HEK293 (cell line): Measurements from ENCODE around the gene CD99L2.

Source experiments
- CTCF ChIA-PET: fragments of 350-600 bp; formaldehyde crosslinking; extraction: SDS; loops from one replicate; lab custom pipeline; 2021; ENCODE audit warnings: antibody characterized with exemption; lab: Yijun Ruan, JAX
- POLR2A ChIA-PET: fragments of 300-600 bp; formaldehyde crosslinking; extraction: SDS; loops from one replicate; lab custom pipeline; 2020; ENCODE audit warnings: antibody characterized with exemption, inconsistent platforms; lab: Yijun Ruan, JAX
- H3K27ac ChIP-seq: fragments of 200-500 bp; sonication (Bioruptor generic); 2 replicates; pipeline ENCODE4 v1.5.1; 2014; ENCODE audit warnings: low read depth, low read length, control low read depth, inconsistent platforms; ENCODE audit errors: extremely low read depth
- H3K36me3 ChIP-seq, 2 experiments: fragments of 200-500 bp in 1 of 2; sonication (Bioruptor generic) in 1 of 2; 1 replicate in 1 of 2; 2 replicates in 1 of 2; pipeline ENCODE4 v1.5.1; 2014 to 2017; ENCODE audit warnings: inconsistent platforms in 2 of 2, low read length in 2 of 2; ENCODE audit not compliant: control insufficient read depth in 2 of 2, insufficient read depth in 1 of 2
- H3K4me1 ChIP-seq: fragments of 200-500 bp; sonication (Bioruptor generic); 2 replicates; pipeline ENCODE4 v1.5.1; 2014; ENCODE audit warnings: mild to moderate bottlenecking, low read length, inconsistent platforms; ENCODE audit not compliant: control insufficient read depth, insufficient read depth
- H3K4me3 ChIP-seq: 2 replicates; pipeline ENCODE4 v1.5.1; 2011; ENCODE audit warnings: low read depth, mild to moderate bottlenecking, control low read depth, low read length, moderate library complexity
- H3K9me3 ChIP-seq: fragments of 200-500 bp; sonication (Bioruptor generic); 2 replicates; pipeline ENCODE4 v1.5.1; 2014; ENCODE audit warnings: low read depth, low read length, inconsistent platforms; ENCODE audit not compliant: control insufficient read depth, insufficient read depth
- ELK4 ChIP-seq: IDR thresholded peaks from 2 replicates; pipeline ENCODE4 v1.6.1; 2011; ENCODE audit warnings: mild to moderate bottlenecking, low read depth, low read length, borderline replicate concordance
- HIC1 ChIP-seq: fragments of 450-650 bp; formaldehyde crosslinking; IDR thresholded peaks from 2 replicates; pipeline ENCODE4 v1.5.1; 2016; ENCODE audit warnings: missing biosample characterization, missing genetic modification characterization
- HOXC10 ChIP-seq: sonication (generic); formaldehyde crosslinking; IDR thresholded peaks from 2 replicates; pipeline ENCODE4 v1.8.1; 2023; ENCODE audit warnings: mild to moderate bottlenecking, missing genetic modification reagents
- OVOL3 ChIP-seq: fragments of 450-650 bp; formaldehyde crosslinking; IDR thresholded peaks from 2 replicates; pipeline ENCODE4 v1.5.1; 2016; ENCODE audit warnings: missing biosample characterization, missing genetic modification characterization
- SETDB1 ChIP-seq: IDR thresholded peaks from one replicate; pipeline ENCODE4 v1.6.1; 2017; ENCODE audit warnings: mild to moderate bottlenecking, low read length, moderate library complexity, mixed read lengths; ENCODE audit not compliant: insufficient read length
- ZBTB6 ChIP-seq: fragments of 450-650 bp; formaldehyde crosslinking; IDR thresholded peaks from 2 replicates; pipeline ENCODE4 v1.5.1; 2017; ENCODE audit warnings: missing biosample characterization, missing genetic modification characterization
- ZNF10 ChIP-seq: fragments of 450-650 bp; formaldehyde crosslinking; IDR thresholded peaks from 2 replicates; pipeline ENCODE4 v1.5.1; 2017; ENCODE audit warnings: missing biosample characterization, missing genetic modification characterization
- ZNF133 ChIP-seq: fragments of 450-650 bp; formaldehyde crosslinking; IDR thresholded peaks from 2 replicates; pipeline ENCODE4 v1.5.1; 2016; ENCODE audit warnings: missing biosample characterization, missing genetic modification characterization
- ZNF138 ChIP-seq: fragments of 450-650 bp; formaldehyde crosslinking; IDR thresholded peaks from 2 replicates; pipeline ENCODE4 v1.5.1; 2016; ENCODE audit warnings: missing biosample characterization, missing genetic modification characterization, borderline replicate concordance
- ZNF169 ChIP-seq: fragments of 450-650 bp; formaldehyde crosslinking; IDR thresholded peaks from 2 replicates; pipeline ENCODE4 v1.5.1; 2016; ENCODE audit warnings: missing biosample characterization, missing genetic modification characterization
- ZNF211 ChIP-seq: fragments of 450-650 bp; formaldehyde crosslinking; IDR thresholded peaks from 2 replicates; pipeline ENCODE4 v1.5.1; 2016; ENCODE audit warnings: low read depth, missing biosample characterization, missing genetic modification characterization
- ZNF223 ChIP-seq: fragments of 450-650 bp; formaldehyde crosslinking; IDR thresholded peaks from 2 replicates; pipeline ENCODE4 v1.5.1; 2016; ENCODE audit warnings: missing biosample characterization, missing genetic modification characterization
- ZNF560 ChIP-seq: fragments of 450-650 bp; formaldehyde crosslinking; IDR thresholded peaks from 2 replicates; pipeline ENCODE4 v1.5.1; 2017; ENCODE audit warnings: missing biosample characterization, missing genetic modification characterization, borderline replicate concordance
- ZNF610 ChIP-seq: fragments of 450-650 bp; formaldehyde crosslinking; IDR thresholded peaks from 2 replicates; pipeline ENCODE4 v1.5.1; 2016; ENCODE audit warnings: missing biosample characterization, missing genetic modification characterization, borderline replicate concordance
- ZNF654 ChIP-seq: fragments of 450-650 bp; formaldehyde crosslinking; IDR thresholded peaks from 2 replicates; pipeline ENCODE4 v1.5.1; 2016; ENCODE audit warnings: low read depth, missing biosample characterization, missing genetic modification characterization
- ZNF692 ChIP-seq: fragments of 450-650 bp; formaldehyde crosslinking; IDR thresholded peaks from 2 replicates; pipeline ENCODE4 v1.5.1; 2016; ENCODE audit warnings: missing biosample characterization, missing genetic modification characterization
- ZNF707 ChIP-seq: fragments of 450-650 bp; formaldehyde crosslinking; IDR thresholded peaks from 2 replicates; pipeline ENCODE4 v1.5.1; 2016; ENCODE audit warnings: missing biosample characterization, missing genetic modification characterization
- ZNF768 ChIP-seq: fragments of 450-650 bp; formaldehyde crosslinking; IDR thresholded peaks from 2 replicates; pipeline ENCODE4 v1.5.1; 2018; ENCODE audit warnings: missing biosample characterization, mild to moderate bottlenecking, missing genetic modification characterization
- TF ChIP-seq, protein P1 (sequence below): fragments of 450-650 bp; formaldehyde crosslinking; IDR thresholded peaks from 2 replicates; pipeline ENCODE4 v1.5.1; 2016; ENCODE audit warnings: missing biosample characterization, missing genetic modification characterization, low read depth

The CD99L2 gene

GRCh38 chrX:150848914-150849365, 49.5 kb downstream of the CD99L2 start:
- H3K27ac ChIP-seq, result no peak overlapping the region
- H3K4me1 ChIP-seq, result no peaks in the 10 kb centered on the region
- POLR2A ChIA-PET, result no interaction called here
- no peaks in the 10 kb centered on the region for H3K9me3 ChIP-seq
- CTCF ChIA-PET, result interaction anchor here (1.2 kb wide), 1 partner anchor 77 kb away, joined by 3 read pairs; no protein-coding TSS in a partner anchor
- no peaks in the 10 kb centered on the region for H3K36me3 ChIP-seq
- TF ChIP-seq ZNF169 (tag by site-specific recombination) (no peak), ZNF133 (tag by site-specific recombination) (no peak), SETDB1 (no peak), ZNF654 (tag by site-specific recombination) (no peak), ZNF768 (tag by site-specific recombination) (no peak), HOXC10 (no peak), HIC1 (no peak), OVOL3 (no peak), ZNF610 (tag by site-specific recombination) (no peak), ELK4 (no peak), ZNF560 (tag by site-specific recombination) (no peak), ZNF10 (tag by site-specific recombination) (no peak), ZNF138 (tag by site-specific recombination) (no peak), ZBTB6 (tag by site-specific recombination) (no peak), ZNF211 (no peak), ZNF223 (tag by site-specific recombination) (no peak), ZNF707 (tag by site-specific recombination) (no peak), ZNF692 (tag by site-specific recombination) (no peak)
- TF ChIP-seq, protein P1, sequence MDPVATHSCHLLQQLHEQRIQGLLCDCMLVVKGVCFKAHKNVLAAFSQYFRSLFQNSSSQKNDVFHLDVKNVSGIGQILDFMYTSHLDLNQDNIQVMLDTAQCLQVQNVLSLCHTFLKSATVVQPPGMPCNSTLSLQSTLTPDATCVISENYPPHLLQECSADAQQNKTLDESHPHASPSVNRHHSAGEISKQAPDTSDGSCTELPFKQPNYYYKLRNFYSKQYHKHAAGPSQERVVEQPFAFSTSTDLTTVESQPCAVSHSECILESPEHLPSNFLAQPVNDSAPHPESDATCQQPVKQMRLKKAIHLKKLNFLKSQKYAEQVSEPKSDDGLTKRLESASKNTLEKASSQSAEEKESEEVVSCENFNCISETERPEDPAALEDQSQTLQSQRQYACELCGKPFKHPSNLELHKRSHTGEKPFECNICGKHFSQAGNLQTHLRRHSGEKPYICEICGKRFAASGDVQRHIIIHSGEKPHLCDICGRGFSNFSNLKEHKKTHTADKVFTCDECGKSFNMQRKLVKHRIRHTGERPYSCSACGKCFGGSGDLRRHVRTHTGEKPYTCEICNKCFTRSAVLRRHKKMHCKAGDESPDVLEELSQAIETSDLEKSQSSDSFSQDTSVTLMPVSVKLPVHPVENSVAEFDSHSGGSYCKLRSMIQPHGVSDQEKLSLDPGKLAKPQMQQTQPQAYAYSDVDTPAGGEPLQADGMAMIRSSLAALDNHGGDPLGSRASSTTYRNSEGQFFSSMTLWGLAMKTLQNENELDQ (tag by site-specific recombination), result no peak
- no peak overlapping the region for H3K4me3 ChIP-seq
